GM03348 (cell line): ENCODE results near the gene B4GALNT1.
A peak's percentile ranks its signal among the peaks of the same experiment; 100 is the strongest.

Experiments
- DNase-seq: peaks from one replicate; pipeline ENCODE4 v3.0.0; 2012; ENCODE audit warnings: low spot score

B4GALNT1 gene

GRCh38 chr12:57585156-57585555 is 47.8 kb downstream of the B4GALNT1 start:
- no peak for DNase-seq

GRCh38 chr12:57584690-57585089 is 48.3 kb downstream of the B4GALNT1 start:
- no peak for DNase-seq

- DNase-seq = no peak
Measured at GRCh38 chr12:57584050-57584449, 49.0 kb downstream of the B4GALNT1 start.

GRCh38 chr12:57583008-57583831 is 49.8 kb downstream of the B4GALNT1 start:
- DNase-seq = peak; percentile 92

GRCh38 chr12:57582440-57582839 is 50.6 kb downstream of the B4GALNT1 start:
- no peak for DNase-seq

GRCh38 chr12:57581802-57582201 is 51.2 kb downstream of the B4GALNT1 start:
- no peak for DNase-seq

- no peak for DNase-seq
Measured at GRCh38 chr12:57580466-57580795, 52.6 kb downstream of the B4GALNT1 start.

GRCh38 chr12:57579677-57580465 is 53.1 kb downstream of the B4GALNT1 start:
- no peak for DNase-seq

- DNase-seq = no peak
Measured at GRCh38 chr12:57579011-57579410, 54.0 kb downstream of the B4GALNT1 start.

- no peak for DNase-seq
Measured at GRCh38 chr12:57577981-57578758, 54.8 kb downstream of the B4GALNT1 start.

- DNase-seq = no peak
Measured at GRCh38 chr12:57576613-57577160, 56.3 kb downstream of the B4GALNT1 start.
